ENCODE data around the gene DNPH1. TPM values are rescaled to one million over a fixed set of nuclear protein-coding genes. Genes with fewer than 3 reads are reported as not detected.
A peak's percentile ranks its signal among the peaks of the same experiment; 100 is the strongest.

The DNPH1 gene
- total RNA-seq, 1 experiment from 2014 or later, result 59.0 TPM

DNA sequence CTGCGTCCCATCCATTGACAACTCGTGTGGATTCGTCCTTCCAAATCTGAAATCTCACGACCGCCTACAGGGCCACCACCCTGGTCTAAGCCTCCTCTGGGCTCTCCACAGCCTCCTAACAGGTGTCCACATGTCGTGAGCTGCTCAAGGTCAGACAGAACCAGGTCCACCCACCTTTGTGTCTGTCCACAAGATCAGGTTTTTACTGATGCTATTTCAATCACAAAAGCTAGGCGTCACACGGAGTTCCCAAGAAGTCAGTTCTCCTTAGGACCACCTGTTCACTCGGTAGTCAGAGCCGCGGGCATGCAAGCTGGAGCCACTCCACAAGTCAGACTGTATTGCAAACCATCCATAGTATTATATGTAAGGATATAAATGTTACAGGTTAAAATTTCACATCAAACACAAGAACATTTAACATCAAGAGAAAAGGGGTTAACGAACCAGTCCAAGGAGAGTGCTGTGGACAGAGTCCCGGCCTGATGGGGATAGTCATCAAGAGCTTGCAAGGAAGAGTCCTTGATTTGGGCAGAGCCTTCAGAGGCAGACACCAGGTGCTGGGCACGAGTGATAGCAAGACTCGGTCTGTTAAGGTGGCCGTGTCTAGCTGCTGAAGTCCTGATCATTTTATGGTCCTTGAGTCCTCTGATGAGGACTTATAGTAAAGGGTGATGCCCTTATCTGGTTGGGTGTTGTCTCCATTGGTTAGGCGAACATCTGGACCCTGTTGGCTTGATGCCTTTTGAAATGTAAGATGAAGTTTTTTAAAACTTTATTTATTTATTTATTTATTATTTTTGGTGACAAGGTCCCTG is 731 bp upstream of the DNPH1 start:
- Histone ChIP-seq H3K4me3 (ENCODE audit: low read length) (peak overlapping the region; percentile 69; the same call in 1 of the 2 replicates), H3K4me1 (ENCODE audit: low read length) (peaks cover 14% of the 10 kb centered on the region)
- no peak for DNase-seq

GRCh38 chr6:43226192-43226851 is 3.0 kb downstream of the DNPH1 start:
- no peaks in the 10 kb centered on the region for H4K20me1 ChIP-seq (ENCODE audit: insufficient read depth, low read depth, low read length)
- H3K4me2 ChIP-seq (ENCODE audit: low read depth, low read length, poor library complexity, severe bottlenecking), result no peak overlapping the region
- H3K27me3 ChIP-seq (ENCODE audit: low read length), result no peaks in the 10 kb centered on the region
- no peak overlapping the region for H3K9ac ChIP-seq (ENCODE audit: low read length)
- no peak overlapping the region for H2AFZ ChIP-seq (ENCODE audit: low read length)
- no peaks in the 10 kb centered on the region for H3K9me2 ChIP-seq (replicated peaks; ENCODE audit: insufficient read depth, low read length)
- H3K4me1 ChIP-seq (ENCODE audit: low read length), result peaks cover 26% of the 10 kb centered on the region
- peaks cover 7% of the 10 kb centered on the region; the same call in 1 of the 2 replicates for H3K36me3 ChIP-seq (ENCODE audit: insufficient read depth, low read length)
- H3K27ac ChIP-seq (ENCODE audit: low read length), result no peak overlapping the region
- no peak for DNase-seq
- peaks cover 18% of the 10 kb centered on the region for H3K79me2 ChIP-seq (ENCODE audit: low read length)
- H3K9me3 ChIP-seq (ENCODE audit: low read length), result no peaks in the 10 kb centered on the region
- H3K4me3 ChIP-seq (ENCODE audit: low read length), result no peak overlapping the region

More for the DNA sequence above, 731 bp upstream of the DNPH1 start:
- peaks cover 18% of the 10 kb centered on the region for H3K79me2 ChIP-seq (ENCODE audit: low read length)
- no peaks in the 10 kb centered on the region for H3K9me3 ChIP-seq (ENCODE audit: low read length)
- no peaks in the 10 kb centered on the region for H3K9me2 ChIP-seq (replicated peaks; ENCODE audit: insufficient read depth, low read length)
- H3K27me3 ChIP-seq (ENCODE audit: low read length), result no peaks in the 10 kb centered on the region
- no peaks in the 10 kb centered on the region for H3K36me3 ChIP-seq (ENCODE audit: insufficient read depth, low read length)
- H3K4me2 ChIP-seq (ENCODE audit: low read depth, low read length, poor library complexity, severe bottlenecking), result peak overlapping the region; percentile 67
- no peak overlapping the region for H3K27ac ChIP-seq (ENCODE audit: low read length)
- peak overlapping the region; percentile 40 for H2AFZ ChIP-seq (ENCODE audit: low read length)
- no peaks in the 10 kb centered on the region for H4K20me1 ChIP-seq (ENCODE audit: insufficient read depth, low read depth, low read length)
- peak overlapping the region; percentile 73; the same call in 1 of the 2 replicates for H3K9ac ChIP-seq (ENCODE audit: low read length)

- Histone ChIP-seq H3K4me1 (ENCODE audit: low read length) (peaks cover 14% of the 10 kb centered on the region), H3K4me3 (ENCODE audit: low read length) (no peak overlapping the region), H2AFZ (ENCODE audit: low read length) (no peak overlapping the region), H3K4me2 (ENCODE audit: low read depth, low read length, poor library complexity, severe bottlenecking) (no peak overlapping the region), H3K36me3 (ENCODE audit: insufficient read depth, low read length) (peaks cover 7% of the 10 kb centered on the region; the same call in 1 of the 2 replicates), H3K27me3 (ENCODE audit: low read length) (no peaks in the 10 kb centered on the region), H3K9ac (ENCODE audit: low read length) (no peak overlapping the region), H4K20me1 (ENCODE audit: insufficient read depth, low read depth, low read length) (no peaks in the 10 kb centered on the region), H3K9me2 (replicated peaks; ENCODE audit: insufficient read depth, low read length) (no peaks in the 10 kb centered on the region), H3K9me3 (ENCODE audit: low read length) (no peaks in the 10 kb centered on the region), H3K79me2 (ENCODE audit: low read length) (peaks cover 10% of the 10 kb centered on the region), H3K27ac (ENCODE audit: low read length) (no peak overlapping the region)
- no peak for DNase-seq
Observed at GRCh38 chr6:43223175-43223574, 6.1 kb downstream of the DNPH1 start.

GRCh38 chr6:43222418-43223059 is 6.7 kb downstream of the DNPH1 start:
- H3K9ac ChIP-seq (ENCODE audit: low read length), result no peak overlapping the region
- peaks cover 12% of the 10 kb centered on the region for H3K4me1 ChIP-seq (ENCODE audit: low read length)
- no peaks in the 10 kb centered on the region for H4K20me1 ChIP-seq (ENCODE audit: insufficient read depth, low read depth, low read length)
- DNase-seq, result no peak
- no peak overlapping the region for H2AFZ ChIP-seq (ENCODE audit: low read length)
- H3K9me3 ChIP-seq (ENCODE audit: low read length), result no peaks in the 10 kb centered on the region
- H3K4me2 ChIP-seq (ENCODE audit: low read depth, low read length, poor library complexity, severe bottlenecking), result no peak overlapping the region
- H3K27ac ChIP-seq (ENCODE audit: low read length), result no peak overlapping the region
- no peaks in the 10 kb centered on the region for H3K27me3 ChIP-seq (ENCODE audit: low read length)
- no peaks in the 10 kb centered on the region for H3K9me2 ChIP-seq (replicated peaks; ENCODE audit: insufficient read depth, low read length)
- H3K36me3 ChIP-seq (ENCODE audit: insufficient read depth, low read length), result peaks cover 10% of the 10 kb centered on the region
- no peak overlapping the region for H3K4me3 ChIP-seq (ENCODE audit: low read length)
- H3K79me2 ChIP-seq (ENCODE audit: low read length), result peaks cover 4% of the 10 kb centered on the region; the same call in 1 of the 2 replicates

- peaks cover under 1% of the 10 kb centered on the region; the same call in 1 of the 2 replicates for H3K79me2 ChIP-seq (ENCODE audit: low read length)
- H3K36me3 ChIP-seq (ENCODE audit: insufficient read depth, low read length), result peaks cover 14% of the 10 kb centered on the region
- no peaks in the 10 kb centered on the region for H3K9me3 ChIP-seq (ENCODE audit: low read length)
- H3K9me2 ChIP-seq (replicated peaks; ENCODE audit: insufficient read depth, low read length), result no peaks in the 10 kb centered on the region
- no peak overlapping the region for H3K9ac ChIP-seq (ENCODE audit: low read length)
- no peak overlapping the region for H3K4me3 ChIP-seq (ENCODE audit: low read length)
- H2AFZ ChIP-seq (ENCODE audit: low read length), result no peak overlapping the region
- H3K4me1 ChIP-seq (ENCODE audit: low read length), result peaks cover 12% of the 10 kb centered on the region
- no peak overlapping the region for H3K27ac ChIP-seq (ENCODE audit: low read length)
- no peaks in the 10 kb centered on the region for H3K27me3 ChIP-seq (ENCODE audit: low read length)
- no peak overlapping the region for H3K4me2 ChIP-seq (ENCODE audit: low read depth, low read length, poor library complexity, severe bottlenecking)
- DNase-seq, result no peak
- H4K20me1 ChIP-seq (ENCODE audit: insufficient read depth, low read depth, low read length), result no peaks in the 10 kb centered on the region
Observed at GRCh38 chr6:43221046-43221972, 8.0 kb downstream of the DNPH1 start.

DNA sequence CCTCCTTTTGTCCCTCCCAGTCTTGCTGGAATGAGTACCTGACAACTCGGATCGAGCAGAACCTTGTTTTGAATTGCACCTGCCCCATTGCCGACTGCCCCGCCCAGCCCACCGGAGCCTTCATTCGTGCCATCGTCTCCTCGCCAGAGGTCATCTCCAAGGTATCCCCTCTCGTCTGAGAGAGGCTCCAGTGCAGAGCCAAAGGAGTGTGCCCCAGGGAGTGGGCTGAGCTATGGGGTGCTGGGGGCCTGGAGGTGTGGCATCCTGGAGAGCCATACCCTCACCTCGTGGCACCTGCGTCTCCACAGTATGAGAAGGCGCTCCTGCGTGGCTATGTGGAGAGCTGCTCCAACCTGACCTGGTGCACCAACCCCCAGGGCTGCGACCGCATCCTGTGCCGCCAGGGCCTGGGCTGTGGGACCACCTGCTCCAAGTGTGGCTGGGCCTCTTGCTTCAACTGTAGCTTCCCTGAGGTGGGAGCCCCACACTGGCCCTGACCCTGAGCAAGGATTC is 8.8 kb downstream of the DNPH1 start:
- no peak overlapping the region for H3K4me3 ChIP-seq (ENCODE audit: low read length)
- H2AFZ ChIP-seq (ENCODE audit: low read length), result no peak overlapping the region
- peaks cover 14% of the 10 kb centered on the region for H3K36me3 ChIP-seq (ENCODE audit: insufficient read depth, low read length)
- no peaks in the 10 kb centered on the region for H3K9me2 ChIP-seq (replicated peaks; ENCODE audit: insufficient read depth, low read length)
- H3K27me3 ChIP-seq (ENCODE audit: low read length), result no peaks in the 10 kb centered on the region
- no peak overlapping the region for H3K4me2 ChIP-seq (ENCODE audit: low read depth, low read length, poor library complexity, severe bottlenecking)
- DNase-seq, result no peak
- no peak overlapping the region for H3K27ac ChIP-seq (ENCODE audit: low read length)
- H3K9me3 ChIP-seq (ENCODE audit: low read length), result no peaks in the 10 kb centered on the region
- no peak overlapping the region for H3K9ac ChIP-seq (ENCODE audit: low read length)
- no peaks in the 10 kb centered on the region; the same call in 1 of the 2 replicates for H3K79me2 ChIP-seq (ENCODE audit: low read length)
- H3K4me1 ChIP-seq (ENCODE audit: low read length), result peaks cover 12% of the 10 kb centered on the region
- H4K20me1 ChIP-seq (ENCODE audit: insufficient read depth, low read depth, low read length), result no peaks in the 10 kb centered on the region

- H3K9me3 ChIP-seq (ENCODE audit: low read length), result no peaks in the 10 kb centered on the region
Observed at GRCh38 chr6:43219814-43220213, 9.5 kb downstream of the DNPH1 start.

More at GRCh38 chr6:43219814-43220213, 9.5 kb downstream of the DNPH1 start:
- no peak overlapping the region for H3K27ac ChIP-seq (ENCODE audit: low read length)
- H3K4me1 ChIP-seq (ENCODE audit: low read length), result peaks cover 12% of the 10 kb centered on the region
- H3K4me2 ChIP-seq (ENCODE audit: low read depth, low read length, poor library complexity, severe bottlenecking), result no peak overlapping the region
- DNase-seq, result no peak
- H3K4me3 ChIP-seq (ENCODE audit: low read length), result no peak overlapping the region
- H3K9me2 ChIP-seq (replicated peaks; ENCODE audit: insufficient read depth, low read length), result no peaks in the 10 kb centered on the region
- no peaks in the 10 kb centered on the region for H3K79me2 ChIP-seq (ENCODE audit: low read length)
- H4K20me1 ChIP-seq (ENCODE audit: insufficient read depth, low read depth, low read length), result no peaks in the 10 kb centered on the region
- peaks cover 14% of the 10 kb centered on the region for H3K36me3 ChIP-seq (ENCODE audit: insufficient read depth, low read length)
- H3K27me3 ChIP-seq (ENCODE audit: low read length), result no peaks in the 10 kb centered on the region
- no peak overlapping the region for H3K9ac ChIP-seq (ENCODE audit: low read length)
- no peak overlapping the region for H2AFZ ChIP-seq (ENCODE audit: low read length)

All from Karpas-422 (cell line).